Right ventricle myocardium superior (tissue), 1 donor: ENCODE measurements around the gene HSD17B1. TPM values are rescaled to one million over a fixed set of nuclear protein-coding genes. Genes with fewer than 3 reads are reported as not detected.

Experiments
- ATAC-seq: fragments of 200-7000 bp; cut with Tn5 transposase; one replicate; pipeline ENCODE4 v1.9.1; 2020; ENCODE audit warnings: mild to moderate bottlenecking; ENCODE audit not compliant: poor library complexity
- DNase-seq: peaks from one replicate; pipeline ENCODE4 v3.0.0-alpha.2; 2020
- intact Hi-C: fragments of 100-400 bp; cut with DNase I; formaldehyde crosslinking; loops from one replicate; pipeline ENCODE4 v1.11.2; 2022
- total RNA-seq: library from RNA; stranded (reverse); fragmentation: NEBNext Ultra II Directional; extraction: Animal tissue kit (Norgen Biotek cat#: 25700); gene quantifications from one replicate; pipeline ENCODE4 v1.2.1, GENCODE V29; 2021
- donor health status: DM: no; HTN: yes; CAD: no; lungs with severe emphysema.

The HSD17B1 gene
- total RNA-seq, 1 donor from 2014 or later, result 0.78 TPM

- ATAC-seq (peak; percentile 85), DNase-seq (peak; percentile 98)
- intact Hi-C loops, result no loop called here
Observed at GRCh38 chr17:42561897-42562387, 9.2 kb downstream of the HSD17B1 start, which contains the start of gene COASY. COASY (plus strand) TSS chr17:42562148; CDS start chr17:42562623, 475 bp downstream.

GRCh38 chr17:42562388-42563142 lies 9.8 kb downstream of the HSD17B1 start:
- DNase-seq (peak; percentile 55), ATAC-seq (no peak)
- intact Hi-C loops, result no loop called here

GRCh38 chr17:42563143-42563509 lies 10.4 kb downstream of the HSD17B1 start:
- intact Hi-C loops, result no loop called here
- no peak for ATAC-seq
- DNase-seq, result no peak

GRCh38 chr17:42563543-42563942 lies 10.8 kb downstream of the HSD17B1 start:
- ATAC-seq, result no peak
- intact Hi-C loops, result no loop called here
- peak; percentile 14 for DNase-seq

- DNase-seq (peak; percentile 11), ATAC-seq (no peak)
- intact Hi-C loops, result no loop called here
Observed at GRCh38 chr17:42563950-42564349, 11.2 kb downstream of the HSD17B1 start.

- intact Hi-C loops, result no loop called here
- ATAC-seq (no peak), DNase-seq (peak; percentile 17)
Observed at GRCh38 chr17:42564815-42565522, 12.2 kb downstream of the HSD17B1 start.

GRCh38 chr17:42565523-42566214 lies 12.9 kb downstream of the HSD17B1 start:
- peak; percentile 33 for DNase-seq
- no peak for ATAC-seq
- intact Hi-C loops, result no loop called here

- DNase-seq, result no peak
- intact Hi-C loops, result no loop called here
- ATAC-seq, result peak; percentile 25
Observed at GRCh38 chr17:42566215-42566882, 13.6 kb downstream of the HSD17B1 start.

- ATAC-seq, result peak; percentile 89
- intact Hi-C loops, result no loop called here
- peak; percentile 98 for DNase-seq
Observed at GRCh38 chr17:42566883-42567573, 14.3 kb downstream of the HSD17B1 start, which contains the start of gene MLX. MLX (plus strand) TSS chr17:42567100; CDS start chr17:42567125, 25 bp downstream.

- DNase-seq (peak; percentile 32), ATAC-seq (no peak)
- intact Hi-C loops, result no loop called here
Observed at GRCh38 chr17:42568341-42569111, 15.8 kb downstream of the HSD17B1 start.

- intact Hi-C loops, result no loop called here
- ATAC-seq, result no peak
- DNase-seq, result peak; percentile 25
Observed at GRCh38 chr17:42571435-42572225, 18.9 kb downstream of the HSD17B1 start.

GRCh38 chr17:42573095-42573494 lies 20.4 kb downstream of the HSD17B1 start:
- ATAC-seq, result no peak

GRCh38 chr17:42574463-42574862 lies 21.7 kb downstream of the HSD17B1 start:
- no peak for DNase-seq
- intact Hi-C loops, result no loop called here
- no peak for ATAC-seq

More at GRCh38 chr17:42573095-42573494, 20.4 kb downstream of the HSD17B1 start:
- DNase-seq, result peak; percentile 11
- intact Hi-C loops, result no loop called here

GRCh38 chr17:42577140-42577531 lies 24.4 kb downstream of the HSD17B1 start:
- intact Hi-C loops, result no loop called here
- ATAC-seq, result no peak

GRCh38 chr17:42577532-42578281 lies 25.0 kb downstream of the HSD17B1 start, which contains the start of gene PSMC3IP:
PSMC3IP (minus strand) TSS chr17:42577729; CDS start chr17:42577686, 43 bp downstream.
- ATAC-seq, result peak; percentile 95
- peak; percentile 97 for DNase-seq
- intact Hi-C loops, result no loop called here

More at GRCh38 chr17:42577140-42577531, 24.4 kb downstream of the HSD17B1 start:
- no peak for DNase-seq
